ENCODE results near the gene BABAM2.

Gene BABAM2

GRCh38 chr2:28233164-28233676 lies 342.7 kb downstream of the BABAM2 start:
- H3K36me3 ChIP-seq (ENCODE audit: control insufficient read depth in 2 of 2, insufficient read depth in 1 of 2, low read length in 2 of 2): no peaks in the 10 kb centered on the region
- ChIA-PET CTCF (no interaction called here), POLR2A (no interaction called here)
- TF ChIP-seq ZBTB17 (tag by site-specific recombination; IDR thresholded peaks at IDR 0.05): 0 out of 2 replicates have a peak, but pooled peaks have one; percentile 26
- TF ChIP-seq FEZF1 (tag by site-specific recombination; IDR thresholded peaks at IDR 0.05): peak; percentile 50
- no peak for TF ChIP-seq ZNF449 (tag by site-specific recombination; IDR thresholded peaks at IDR 0.05)
- TF ChIP-seq MZF1 (tag by site-specific recombination; IDR thresholded peaks at IDR 0.05; ENCODE audit: borderline replicate concordance): peak; percentile 61; the same call in 1 of the 2 replicates
- H3K9me3 ChIP-seq (ENCODE audit: control insufficient read depth, insufficient read depth, low read depth, low read length): no peaks in the 10 kb centered on the region
- no peaks in the 10 kb centered on the region; the same call in 1 of the 2 replicates for H3K4me1 ChIP-seq (ENCODE audit: control insufficient read depth, insufficient read depth, low read length)
- H3K4me3 ChIP-seq (ENCODE audit: low read depth, low read length): no peak overlapping the region
- H3K27ac ChIP-seq (ENCODE audit: extremely low read depth, low read depth, low read length): no peak overlapping the region

GRCh38 chr2:28234807-28235206 lies 344.3 kb downstream of the BABAM2 start:
- Histone ChIP-seq H3K4me1 (ENCODE audit: control insufficient read depth, insufficient read depth, low read length) (peaks cover 3% of the 10 kb centered on the region; the same call in 1 of the 2 replicates), H3K4me3 (ENCODE audit: low read depth, low read length) (no peak overlapping the region), H3K27ac (ENCODE audit: extremely low read depth, low read depth, low read length) (no peak overlapping the region), H3K9me3 (ENCODE audit: control insufficient read depth, insufficient read depth, low read depth, low read length) (no peaks in the 10 kb centered on the region), H3K36me3 (ENCODE audit: control insufficient read depth in 2 of 2, insufficient read depth in 1 of 2, low read length in 2 of 2) (no peaks in the 10 kb centered on the region)
- POLR2A ChIA-PET: no interaction called here
- TF ChIP-seq ZNF311 (tag by site-specific recombination; IDR thresholded peaks at IDR 0.05; ENCODE audit: borderline replicate concordance) (no peak), ATF2 (tag by site-specific recombination; IDR thresholded peaks at IDR 0.05; ENCODE audit: low read depth) (no peak), ZNF513 (tag by site-specific recombination; IDR thresholded peaks at IDR 0.05) (no peak)
- CTCF ChIA-PET: no interaction called here

- Histone ChIP-seq H3K4me1 (ENCODE audit: control insufficient read depth, insufficient read depth, low read length) (peaks cover 4% of the 10 kb centered on the region; the same call in 1 of the 2 replicates), H3K9me3 (ENCODE audit: control insufficient read depth, insufficient read depth, low read depth, low read length) (no peaks in the 10 kb centered on the region), H3K36me3 (ENCODE audit: control insufficient read depth in 2 of 2, insufficient read depth in 1 of 2, low read length in 2 of 2) (peaks cover 0 to 4% of the 10 kb centered on the region in 2 experiments; a peak in 1 of 3 replicates), H3K4me3 (ENCODE audit: low read depth, low read length) (no peak overlapping the region), H3K27ac (ENCODE audit: extremely low read depth, low read depth, low read length) (no peak overlapping the region)
- ChIA-PET POLR2A (no interaction called here), CTCF (interaction anchor here (0.6 to 0.7 kb wide), 2 partner anchors 14 to 26 kb away, joined by 3 to 4 read pairs; no protein-coding TSS in a partner anchor)
- no peak for TF ChIP-seq REPIN1 (tag by site-specific recombination; IDR thresholded peaks at IDR 0.05; ENCODE audit: low read depth)
- TF ChIP-seq ZNF239 (tag by site-specific recombination; IDR thresholded peaks at IDR 0.05): no peak
Observed at GRCh38 chr2:28239207-28239606, 348.7 kb downstream of the BABAM2 start.

GRCh38 chr2:28240937-28241336 lies 350.4 kb downstream of the BABAM2 start:
- TF ChIP-seq PATZ1 (tag by site-specific recombination; IDR thresholded peaks at IDR 0.05) (no peak), PRDM1 (tag by site-specific recombination; IDR thresholded peaks at IDR 0.05) (no peak)
- ChIA-PET CTCF (no interaction called here), POLR2A (no interaction called here)
- Histone ChIP-seq H3K27ac (ENCODE audit: extremely low read depth, low read depth, low read length) (no peak overlapping the region), H3K9me3 (ENCODE audit: control insufficient read depth, insufficient read depth, low read depth, low read length) (no peaks in the 10 kb centered on the region), H3K4me3 (ENCODE audit: low read depth, low read length) (no peak overlapping the region), H3K36me3 (ENCODE audit: control insufficient read depth in 2 of 2, insufficient read depth in 1 of 2, low read length in 2 of 2) (peaks cover 0 to 4% of the 10 kb centered on the region in 2 experiments; a peak in 1 of 3 replicates), H3K4me1 (ENCODE audit: control insufficient read depth, insufficient read depth, low read length) (peaks cover 4% of the 10 kb centered on the region; the same call in 1 of the 2 replicates)
